Stimulated activated naive CD8-positive, alpha-beta T cell treated with anti-CD3 and anti-CD28 coated beads, Interleukin-15, Interleukin-2, amounts not matched to agents 100 ng/mL and 50 ng/mL, for 24 hours (primary cell): ENCODE measurements around the gene COL19A1.

Source experiments
- H3K27ac Mint-ChIP-seq: one replicate; pipeline ENCODE4 v1.8.0; 2021; ENCODE audit warnings: mild to moderate bottlenecking, mixed read lengths
- H3K27me3 Mint-ChIP-seq: one replicate; pipeline ENCODE4 v1.8.0; 2021; ENCODE audit warnings: mixed read lengths
- H3K36me3 Mint-ChIP-seq: one replicate; pipeline ENCODE4 v1.8.0; 2021; ENCODE audit warnings: low read depth, mixed read lengths
- H3K4me1 Mint-ChIP-seq: one replicate; pipeline ENCODE4 v1.8.0; 2021; ENCODE audit warnings: low read depth, mixed read lengths
- H3K4me3 Mint-ChIP-seq: one replicate; pipeline ENCODE4 v1.8.0; 2021; ENCODE audit warnings: mild to moderate bottlenecking, mixed read lengths
- H3K9me3 Mint-ChIP-seq: one replicate; pipeline ENCODE4 v1.8.0; 2021; ENCODE audit warnings: mixed read lengths

COL19A1 gene

GRCh38 chr6:70176842-70177550 lies 310.6 kb downstream of the COL19A1 start:
- Mint-ChIP-seq H3K36me3 (no peaks in the 10 kb centered on the region), H3K27me3 (no peaks in the 10 kb centered on the region), H3K27ac (no peak overlapping the region), H3K4me1 (no peaks in the 10 kb centered on the region), H3K4me3 (no peak overlapping the region), H3K9me3 (no peaks in the 10 kb centered on the region)

DNA sequence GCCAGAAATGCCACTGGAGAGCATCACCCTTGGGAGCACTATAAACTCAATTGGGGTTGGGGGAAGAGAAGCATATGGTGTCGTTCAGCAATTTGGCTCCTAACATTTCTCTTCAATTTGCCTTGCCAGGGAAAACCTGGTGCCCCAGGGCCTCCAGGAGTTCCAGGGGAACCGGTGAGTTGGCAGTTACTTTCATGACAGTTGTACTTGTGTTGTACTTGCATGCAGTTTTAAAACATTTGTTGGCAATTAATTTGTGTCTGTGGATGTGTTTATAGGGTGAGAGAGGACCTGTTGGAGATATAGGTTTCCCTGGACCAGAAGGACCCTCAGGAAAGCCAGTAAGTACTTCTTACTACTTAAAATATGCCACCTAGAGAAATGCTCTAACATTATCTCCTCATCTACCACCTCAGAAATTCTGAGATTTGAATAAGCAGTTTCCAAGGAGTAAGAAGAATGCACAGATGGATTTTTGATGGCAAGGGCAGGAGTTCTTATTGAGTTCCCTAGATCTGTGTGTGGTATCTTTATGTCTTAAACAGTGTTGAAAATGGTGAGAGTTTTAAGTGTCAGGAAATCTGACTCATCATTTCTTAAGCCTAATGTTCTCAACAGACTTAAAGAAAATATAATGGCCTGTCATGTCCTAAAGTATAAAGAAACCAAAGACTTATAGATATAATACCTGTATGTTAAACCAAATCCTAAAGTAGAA lies 314.0 kb downstream of the COL19A1 start:
- H3K9me3 Mint-ChIP-seq, result no peaks in the 10 kb centered on the region
- H3K4me1 Mint-ChIP-seq, result no peaks in the 10 kb centered on the region
- H3K36me3 Mint-ChIP-seq, result no peaks in the 10 kb centered on the region
- H3K27ac Mint-ChIP-seq, result no peak overlapping the region
- no peak overlapping the region for H3K4me3 Mint-ChIP-seq
- no peaks in the 10 kb centered on the region for H3K27me3 Mint-ChIP-seq

DNA sequence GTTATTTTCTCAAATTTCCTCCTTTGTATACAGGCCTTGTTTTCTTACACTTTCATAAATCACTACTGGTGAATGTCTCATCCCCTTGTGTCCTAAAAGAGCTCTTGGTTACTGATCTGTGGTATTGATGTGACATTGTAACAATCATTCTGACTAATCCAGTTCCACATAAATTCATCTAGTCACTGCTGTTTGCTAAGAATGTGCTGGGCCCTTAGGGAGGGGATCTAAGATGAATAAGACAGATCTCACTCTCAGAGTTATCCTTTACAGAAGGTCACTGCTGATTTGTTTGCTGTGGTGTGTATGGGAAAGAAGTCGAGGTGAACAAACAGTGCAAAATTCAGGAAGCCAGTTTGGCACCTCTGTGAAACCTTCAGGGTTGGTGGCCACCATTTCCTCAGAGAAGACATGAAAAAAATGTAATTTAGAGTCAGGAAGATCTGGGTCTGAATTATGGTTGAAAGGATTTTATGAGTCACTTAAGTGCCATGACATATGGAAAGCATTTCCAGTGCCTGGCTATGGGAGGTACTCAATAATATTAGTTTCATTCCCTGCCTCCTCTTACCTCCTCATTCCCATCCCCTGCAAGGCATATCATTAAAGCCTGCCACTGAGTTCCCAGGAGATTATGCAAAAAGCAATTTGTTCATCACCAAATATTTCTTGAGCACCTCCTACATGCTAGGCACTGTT lies 314.7 kb downstream of the COL19A1 start:
- Mint-ChIP-seq H3K9me3 (no peaks in the 10 kb centered on the region), H3K27me3 (no peaks in the 10 kb centered on the region), H3K4me3 (no peak overlapping the region), H3K27ac (peak overlapping the region; percentile 37), H3K36me3 (no peaks in the 10 kb centered on the region), H3K4me1 (no peaks in the 10 kb centered on the region)

DNA sequence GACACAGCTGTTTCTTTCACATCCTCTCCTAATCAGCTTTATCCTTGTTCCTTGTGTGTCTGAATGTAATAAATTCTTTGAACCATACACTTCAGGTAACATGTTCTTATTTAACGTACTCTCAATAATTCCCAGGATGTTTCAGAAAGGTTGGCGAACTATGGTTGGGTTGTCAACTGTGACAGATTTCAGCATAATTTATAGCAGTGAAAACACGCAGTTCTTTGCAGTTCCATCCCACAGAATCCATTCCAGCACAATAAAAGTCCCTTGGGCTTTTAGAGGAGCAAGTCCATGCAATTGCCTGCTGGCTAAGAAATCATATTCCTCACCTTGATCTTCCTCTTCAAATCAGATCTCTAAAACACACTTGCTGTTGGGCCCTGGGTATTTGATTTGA lies 317.2 kb downstream of the COL19A1 start:
- H3K36me3 Mint-ChIP-seq, result no peaks in the 10 kb centered on the region

DNA sequence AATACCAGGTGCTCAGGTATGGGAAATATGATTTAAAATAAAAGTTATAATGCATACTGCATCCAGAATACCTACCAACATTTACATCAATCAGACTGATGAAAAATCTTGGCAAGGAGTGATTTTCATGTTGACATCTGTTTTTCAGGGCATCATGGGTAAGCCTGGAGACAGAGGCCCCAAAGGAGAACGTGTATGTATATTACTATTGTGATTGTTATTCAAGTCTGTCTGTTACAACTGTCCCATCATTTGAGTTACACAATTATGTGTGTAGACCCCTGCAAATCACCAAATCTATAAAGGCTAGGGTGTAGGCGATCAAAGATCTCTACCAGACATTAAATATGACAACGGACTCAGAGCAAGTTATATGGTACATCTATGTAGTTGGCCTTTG lies 318.4 kb downstream of the COL19A1 start:
- Mint-ChIP-seq H3K4me3 (no peak overlapping the region), H3K27me3 (no peaks in the 10 kb centered on the region), H3K4me1 (no peaks in the 10 kb centered on the region), H3K36me3 (no peaks in the 10 kb centered on the region), H3K27ac (no peak overlapping the region), H3K9me3 (no peaks in the 10 kb centered on the region)

More for the DNA sequence above, 317.2 kb downstream of the COL19A1 start:
- Mint-ChIP-seq H3K27me3 (no peaks in the 10 kb centered on the region), H3K9me3 (no peaks in the 10 kb centered on the region), H3K27ac (no peak overlapping the region), H3K4me3 (no peak overlapping the region), H3K4me1 (no peaks in the 10 kb centered on the region)

DNA sequence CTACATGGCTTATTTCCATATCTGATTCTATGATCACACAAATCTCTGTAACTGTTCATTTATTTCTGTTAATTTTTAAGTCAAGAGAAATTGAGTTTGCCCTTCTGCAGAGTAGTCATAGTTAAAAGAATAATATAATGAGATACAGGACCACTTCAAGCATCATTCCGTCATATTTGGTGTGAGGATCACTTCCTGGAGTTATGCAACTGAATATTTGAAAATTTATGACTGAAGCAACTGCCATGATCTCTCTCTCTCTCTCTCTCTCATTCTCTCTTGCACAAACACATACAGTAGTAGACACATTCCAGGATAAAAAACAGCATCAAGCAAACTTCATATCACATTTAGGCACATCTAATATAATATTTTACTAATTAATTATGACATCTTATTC lies 320.1 kb downstream of the COL19A1 start:
- Mint-ChIP-seq H3K27me3 (no peaks in the 10 kb centered on the region), H3K4me1 (no peaks in the 10 kb centered on the region), H3K9me3 (no peaks in the 10 kb centered on the region), H3K4me3 (no peak overlapping the region), H3K36me3 (no peaks in the 10 kb centered on the region), H3K27ac (no peak overlapping the region)

DNA sequence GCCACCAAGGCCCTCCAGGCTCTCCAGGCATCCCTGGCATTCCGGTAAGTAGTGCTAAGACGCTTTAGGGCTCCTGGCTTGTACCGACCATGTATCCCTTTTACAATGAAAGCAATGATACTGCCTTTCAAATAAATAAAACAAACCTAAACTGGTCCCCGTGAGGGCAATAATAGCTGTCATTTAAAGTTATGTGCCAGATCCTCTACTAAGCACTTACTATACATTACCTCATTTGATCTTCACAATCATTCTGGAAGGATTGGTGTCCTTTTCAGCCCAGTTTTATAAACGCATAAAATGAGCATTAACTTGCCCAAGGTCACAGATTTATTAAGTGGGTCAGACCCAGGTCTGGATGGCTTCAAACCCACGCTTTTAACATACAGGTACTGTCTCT lies 321.8 kb downstream of the COL19A1 start:
- Mint-ChIP-seq H3K27ac (no peak overlapping the region), H3K4me1 (no peaks in the 10 kb centered on the region), H3K27me3 (peaks cover 5% of the 10 kb centered on the region), H3K36me3 (no peaks in the 10 kb centered on the region), H3K4me3 (no peak overlapping the region), H3K9me3 (no peaks in the 10 kb centered on the region)

DNA sequence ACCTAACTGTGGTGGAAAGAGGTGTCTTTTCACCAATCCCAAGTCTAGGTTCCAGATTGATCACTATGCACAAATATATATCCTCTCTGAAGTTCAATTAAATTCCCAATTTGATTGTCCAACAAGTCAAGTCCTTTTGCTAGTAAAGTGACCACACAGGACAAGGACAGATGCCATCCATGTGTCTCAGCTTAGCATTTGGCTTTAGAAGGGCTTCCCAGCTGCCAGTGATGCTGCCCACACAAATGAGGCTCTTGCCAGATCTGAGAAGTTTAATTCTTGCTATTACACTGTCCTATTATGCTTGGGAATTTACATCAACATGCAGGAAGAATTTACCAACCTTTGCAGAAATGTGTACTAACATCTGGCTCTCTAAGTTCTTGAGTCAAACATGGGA lies 328.1 kb downstream of the COL19A1 start:
- no peaks in the 10 kb centered on the region for H3K4me1 Mint-ChIP-seq
- H3K9me3 Mint-ChIP-seq, result no peaks in the 10 kb centered on the region
- no peak overlapping the region for H3K4me3 Mint-ChIP-seq
- no peaks in the 10 kb centered on the region for H3K36me3 Mint-ChIP-seq
- H3K27ac Mint-ChIP-seq, result no peak overlapping the region
- peaks cover 14% of the 10 kb centered on the region for H3K27me3 Mint-ChIP-seq

- Mint-ChIP-seq H3K27ac (no peak overlapping the region), H3K4me3 (no peak overlapping the region), H3K36me3 (no peaks in the 10 kb centered on the region), H3K4me1 (no peaks in the 10 kb centered on the region), H3K27me3 (peaks cover 14% of the 10 kb centered on the region), H3K9me3 (no peaks in the 10 kb centered on the region)
Observed at GRCh38 chr6:70196531-70196930, 330.2 kb downstream of the COL19A1 start.

- Mint-ChIP-seq H3K4me3 (no peak overlapping the region), H3K9me3 (no peaks in the 10 kb centered on the region), H3K36me3 (no peaks in the 10 kb centered on the region), H3K4me1 (no peaks in the 10 kb centered on the region), H3K27me3 (peaks cover 5% of the 10 kb centered on the region), H3K27ac (no peak overlapping the region)
Observed at GRCh38 chr6:70198785-70199184, 332.4 kb downstream of the COL19A1 start.

DNA sequence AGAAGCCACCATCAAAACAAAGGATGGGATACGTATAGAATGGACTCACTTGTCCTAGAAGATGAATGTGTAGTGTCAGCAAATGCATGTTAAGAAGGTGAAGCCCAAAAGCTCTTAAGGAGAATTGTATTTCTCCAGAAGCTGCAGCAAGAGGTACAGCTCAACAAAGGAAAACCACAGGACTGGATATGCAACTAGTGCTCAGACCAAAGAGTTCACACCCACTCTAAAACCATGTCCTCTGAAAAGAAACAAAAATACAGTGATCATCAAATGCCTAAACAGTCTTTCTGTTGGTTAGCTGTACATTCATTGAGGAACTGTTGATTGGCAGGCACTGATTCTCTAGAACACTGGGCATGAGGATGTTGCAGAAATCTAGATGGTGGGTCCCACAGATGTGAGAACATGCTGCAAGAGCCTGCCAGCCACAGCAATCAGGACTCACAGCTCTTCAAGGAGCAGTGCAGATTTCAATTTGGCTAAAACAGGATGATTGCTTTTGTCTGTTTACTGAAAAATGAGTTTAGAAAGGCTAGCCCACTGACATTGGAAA lies 342.0 kb downstream of the COL19A1 start:
- peaks cover 10% of the 10 kb centered on the region for H3K27me3 Mint-ChIP-seq
- no peak overlapping the region for H3K27ac Mint-ChIP-seq
- no peaks in the 10 kb centered on the region for H3K4me1 Mint-ChIP-seq
- H3K9me3 Mint-ChIP-seq, result no peaks in the 10 kb centered on the region
- no peaks in the 10 kb centered on the region for H3K36me3 Mint-ChIP-seq
- no peak overlapping the region for H3K4me3 Mint-ChIP-seq

DNA sequence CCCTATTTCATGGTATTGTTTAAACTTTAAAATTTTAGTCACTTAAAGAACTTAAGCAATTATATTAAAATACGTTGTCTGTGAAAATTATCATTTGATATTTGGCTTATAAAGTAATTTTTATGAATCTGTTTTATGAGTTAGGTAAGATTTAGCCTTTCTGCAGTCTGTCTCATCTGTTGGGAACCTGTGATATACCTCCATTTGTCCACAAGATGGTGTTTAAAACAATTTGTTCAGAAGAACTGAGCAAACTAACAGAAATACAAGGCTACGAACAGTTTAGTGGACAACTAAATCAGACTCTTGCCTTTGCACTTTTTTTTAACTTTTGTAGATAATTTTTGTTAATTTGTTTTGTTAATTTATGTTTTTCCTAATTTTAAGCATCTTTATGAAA lies 344.1 kb downstream of the COL19A1 start:
- Mint-ChIP-seq H3K36me3 (no peaks in the 10 kb centered on the region), H3K27ac (no peak overlapping the region), H3K4me1 (no peaks in the 10 kb centered on the region), H3K4me3 (no peak overlapping the region), H3K27me3 (peaks cover 10% of the 10 kb centered on the region), H3K9me3 (no peaks in the 10 kb centered on the region)

DNA sequence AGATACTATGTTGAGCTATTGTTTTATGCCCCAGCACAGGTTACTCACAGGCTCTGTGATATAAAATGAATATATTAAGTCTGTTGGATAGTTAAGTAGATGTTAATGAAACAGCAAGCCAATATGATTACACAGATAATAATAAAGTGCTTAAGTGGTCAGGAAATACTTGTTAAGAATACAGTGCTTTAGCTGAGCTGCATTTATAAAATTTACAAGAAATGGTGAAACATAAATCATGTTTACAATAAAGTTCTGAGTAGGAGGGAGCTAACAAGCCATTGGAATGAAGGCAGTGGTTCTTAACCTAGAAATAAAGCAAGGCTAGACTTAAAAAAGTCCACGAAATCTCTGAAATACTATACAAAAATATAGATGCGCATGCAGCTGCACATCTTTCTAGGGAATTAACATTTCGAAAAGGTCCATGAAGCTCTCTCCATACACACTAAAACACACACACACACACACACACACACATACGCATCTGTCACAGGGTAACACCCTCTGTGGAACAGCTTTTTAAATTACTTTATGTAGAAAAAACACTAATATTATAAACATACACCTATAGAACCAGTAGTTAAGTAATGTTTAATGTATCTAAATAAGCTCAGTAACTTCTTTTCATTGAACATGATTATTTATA lies 349.2 kb downstream of the COL19A1 start:
- Mint-ChIP-seq H3K4me1 (no peaks in the 10 kb centered on the region), H3K9me3 (no peaks in the 10 kb centered on the region), H3K36me3 (no peaks in the 10 kb centered on the region), H3K27me3 (peaks cover 16% of the 10 kb centered on the region), H3K27ac (no peak overlapping the region), H3K4me3 (no peak overlapping the region)

DNA sequence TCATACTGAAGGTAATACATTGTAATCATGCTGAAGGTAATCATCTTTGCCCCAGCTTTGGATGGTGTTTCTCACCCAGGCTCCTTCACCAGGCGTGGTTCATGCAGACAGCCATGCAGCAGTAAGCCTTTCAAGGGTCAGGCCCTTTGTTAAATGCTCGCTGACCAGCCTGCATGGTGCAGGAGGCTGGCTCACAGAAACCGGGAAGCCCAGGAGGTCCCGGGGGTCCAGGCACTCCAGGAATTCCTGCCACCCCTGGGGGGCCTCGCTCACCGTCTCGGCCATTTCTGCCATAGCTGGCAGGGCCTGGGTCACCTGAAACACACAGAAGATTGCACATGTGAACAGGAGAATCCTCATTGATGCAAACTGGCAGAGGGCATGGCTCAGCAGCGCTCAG lies 350.4 kb downstream of the COL19A1 start:
- Mint-ChIP-seq H3K4me3 (no peak overlapping the region), H3K27ac (no peak overlapping the region), H3K4me1 (no peaks in the 10 kb centered on the region), H3K27me3 (peaks cover 20% of the 10 kb centered on the region), H3K36me3 (no peaks in the 10 kb centered on the region), H3K9me3 (no peaks in the 10 kb centered on the region)
